ENCODE data around the gene THEMIS.

THEMIS gene

GRCh38 chr6:127938701-127939100 lies 37.8 kb upstream of the THEMIS start:
- TF ChIP-seq, protein P1, sequence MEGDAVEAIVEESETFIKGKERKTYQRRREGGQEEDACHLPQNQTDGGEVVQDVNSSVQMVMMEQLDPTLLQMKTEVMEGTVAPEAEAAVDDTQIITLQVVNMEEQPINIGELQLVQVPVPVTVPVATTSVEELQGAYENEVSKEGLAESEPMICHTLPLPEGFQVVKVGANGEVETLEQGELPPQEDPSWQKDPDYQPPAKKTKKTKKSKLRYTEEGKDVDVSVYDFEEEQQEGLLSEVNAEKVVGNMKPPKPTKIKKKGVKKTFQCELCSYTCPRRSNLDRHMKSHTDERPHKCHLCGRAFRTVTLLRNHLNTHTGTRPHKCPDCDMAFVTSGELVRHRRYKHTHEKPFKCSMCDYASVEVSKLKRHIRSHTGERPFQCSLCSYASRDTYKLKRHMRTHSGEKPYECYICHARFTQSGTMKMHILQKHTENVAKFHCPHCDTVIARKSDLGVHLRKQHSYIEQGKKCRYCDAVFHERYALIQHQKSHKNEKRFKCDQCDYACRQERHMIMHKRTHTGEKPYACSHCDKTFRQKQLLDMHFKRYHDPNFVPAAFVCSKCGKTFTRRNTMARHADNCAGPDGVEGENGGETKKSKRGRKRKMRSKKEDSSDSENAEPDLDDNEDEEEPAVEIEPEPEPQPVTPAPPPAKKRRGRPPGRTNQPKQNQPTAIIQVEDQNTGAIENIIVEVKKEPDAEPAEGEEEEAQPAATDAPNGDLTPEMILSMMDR (IDR thresholded peaks at IDR 0.05; ENCODE audit: low read depth, low read length, missing control alignments) = no peak
- no peak overlapping the region for H3K4me3 ChIP-seq (replicated peaks; ENCODE audit: low read depth, low read length)
- peak; percentile 36 for DNase-seq (ENCODE audit: extremely low read depth, low read depth)

GRCh38 chr6:127937747-127938146 lies 36.9 kb upstream of the THEMIS start:
- H3K4me3 ChIP-seq (replicated peaks; ENCODE audit: low read depth, low read length) = no peak overlapping the region
- TF ChIP-seq, protein P1 (IDR thresholded peaks at IDR 0.05; ENCODE audit: low read depth, low read length, missing control alignments) = no peak
- DNase-seq (ENCODE audit: extremely low read depth, low read depth) = no peak

DNA sequence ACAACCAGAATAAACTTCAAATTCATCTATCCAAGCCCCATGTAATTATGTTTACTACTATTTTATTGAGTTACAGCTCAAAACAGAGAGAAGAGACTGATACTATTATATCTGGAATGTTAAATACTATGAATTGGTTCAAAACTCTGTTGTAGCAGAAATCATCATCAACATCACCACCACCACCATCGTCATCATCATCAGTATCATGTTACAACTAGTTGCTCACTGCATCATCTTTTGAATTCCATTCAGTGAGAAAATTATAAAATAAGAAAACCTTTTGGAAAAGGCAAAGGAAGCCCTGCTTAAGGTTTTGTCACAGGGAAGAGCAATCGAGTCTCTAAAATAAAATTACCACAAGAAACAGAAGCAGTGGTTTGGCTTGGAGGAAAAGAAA lies 36.2 kb upstream of the THEMIS start:
- no peak overlapping the region for H3K4me3 ChIP-seq (replicated peaks; ENCODE audit: low read depth, low read length)
- TF ChIP-seq, protein P1 (IDR thresholded peaks at IDR 0.05; ENCODE audit: low read depth, low read length, missing control alignments) = no peak
- DNase-seq (ENCODE audit: extremely low read depth, low read depth) = no peak

- H3K4me3 ChIP-seq (replicated peaks; ENCODE audit: low read depth, low read length) = no peak overlapping the region
- no peak for DNase-seq (ENCODE audit: extremely low read depth, low read depth)
- TF ChIP-seq, protein P1 (IDR thresholded peaks at IDR 0.05; ENCODE audit: low read depth, low read length, missing control alignments) = no peak
These were observed 34.1 kb upstream of the THEMIS start for GRCh38 chr6:127934956-127935355.

DNA sequence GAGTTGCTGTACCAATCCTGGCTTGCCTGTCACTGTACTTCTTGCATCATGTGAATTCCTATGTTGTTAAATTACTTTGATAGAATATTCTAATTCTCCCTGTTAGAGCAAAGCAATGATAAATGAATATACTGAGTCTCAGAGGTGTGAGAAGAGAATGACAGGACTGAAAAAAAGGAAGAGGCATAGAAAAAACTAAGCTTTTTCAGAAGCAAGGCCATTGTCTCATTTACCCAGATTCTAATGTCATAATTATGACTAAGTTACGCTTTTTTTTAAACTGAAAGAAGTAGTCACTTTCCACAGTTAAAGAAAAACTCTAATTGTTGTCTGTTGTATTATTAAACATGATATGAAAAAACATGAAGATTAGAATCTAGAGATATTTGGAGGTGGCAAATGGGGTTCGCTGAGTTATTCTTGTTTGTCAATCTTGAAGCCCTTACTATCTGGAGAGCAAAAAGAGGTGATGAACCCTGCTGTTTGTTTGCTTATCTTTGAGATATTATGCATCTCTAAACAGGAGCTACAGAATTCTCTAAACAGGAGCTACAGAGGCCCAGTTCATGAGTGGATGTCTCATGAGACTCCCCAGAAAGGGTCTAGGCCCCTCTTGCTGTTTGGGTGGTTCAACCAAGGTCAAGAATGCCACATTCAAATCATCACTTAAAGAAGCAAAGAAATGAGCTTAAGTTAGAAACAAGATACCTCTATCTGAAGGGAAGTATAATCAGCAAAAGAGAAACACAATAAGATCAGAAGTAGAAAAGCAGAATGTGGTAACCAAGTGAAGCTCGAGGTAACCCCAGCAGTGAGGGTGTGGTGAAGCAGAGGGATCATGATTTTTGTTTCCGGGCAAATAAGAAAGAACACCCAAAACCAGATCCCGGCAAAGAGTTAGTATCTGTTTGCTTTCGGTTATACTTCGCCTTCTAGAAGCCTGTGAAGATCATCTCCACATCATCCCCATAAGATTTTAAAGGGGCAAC lies 33.3 kb upstream of the THEMIS start:
- TF ChIP-seq, protein P1 (IDR thresholded peaks at IDR 0.05; ENCODE audit: low read depth, low read length, missing control alignments) = no peak
- H3K4me3 ChIP-seq (replicated peaks; ENCODE audit: low read depth, low read length) = no peak overlapping the region
- DNase-seq (ENCODE audit: extremely low read depth, low read depth) = no peak

GRCh38 chr6:127933137-127933536 lies 32.3 kb upstream of the THEMIS start:
- DNase-seq (ENCODE audit: extremely low read depth, low read depth) = no peak
- TF ChIP-seq, protein P1 (IDR thresholded peaks at IDR 0.05; ENCODE audit: low read depth, low read length, missing control alignments) = no peak
- no peak overlapping the region for H3K4me3 ChIP-seq (replicated peaks; ENCODE audit: low read depth, low read length)
